ENCODE measurements around the gene UBE2I. TPM values are rescaled to one million over a fixed set of nuclear protein-coding genes. Genes with fewer than 3 reads are reported as not detected.

UBE2I gene
- total and polyA plus RNA-seq, 2 donors from 2014 or later: 62.2 to 97.1 TPM

DNA sequence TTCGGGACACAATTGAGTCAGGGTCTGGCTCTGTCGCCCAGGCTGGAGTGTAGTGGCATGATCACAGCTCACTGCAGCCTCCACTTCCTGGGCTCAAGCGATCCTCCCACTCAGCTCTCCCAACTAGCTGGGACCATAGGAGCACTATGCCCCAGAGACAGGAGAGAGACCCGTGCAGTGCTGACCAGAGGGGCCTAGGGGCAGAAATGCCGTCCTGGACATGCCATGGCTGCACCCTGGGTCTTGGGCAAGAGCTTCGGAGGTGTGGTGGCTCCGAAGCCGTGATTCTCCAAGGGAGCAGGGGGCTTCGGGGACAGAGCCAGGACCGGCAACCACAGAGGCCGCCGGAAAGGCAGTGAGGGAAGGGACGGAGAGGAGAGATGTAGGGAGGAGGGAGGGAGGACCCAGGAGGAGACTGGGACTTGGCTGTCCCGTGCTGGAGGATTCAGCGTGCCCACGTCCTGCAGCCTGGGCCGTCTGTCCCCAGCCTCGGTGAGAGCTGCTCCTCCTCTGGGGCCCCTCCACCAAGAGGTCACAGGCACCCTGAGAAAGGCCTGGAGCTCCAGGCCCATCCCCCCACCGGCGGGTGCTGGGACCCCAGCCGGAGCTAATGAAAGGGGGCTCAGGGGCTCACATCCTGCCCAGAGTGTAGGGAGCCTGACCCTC lies 31.7 kb upstream of the UBE2I start:
- Histone ChIP-seq H3K27ac (ENCODE audit: low read depth in 2 of 2, low read length in 2 of 2) (no peak overlapping the region), H3K36me3 (ENCODE audit: control insufficient read depth in 2 of 3, insufficient read depth in 3 of 3, low read length in 3 of 3) (no peaks in the 10 kb centered on the region), H3K9me3 (ENCODE audit: control insufficient read depth in 2 of 3, insufficient read depth in 1 of 3, low read length in 3 of 3) (no peaks in the 10 kb centered on the region), H3K4me1 (ENCODE audit: control insufficient read depth in 2 of 3, insufficient read depth in 2 of 3, low read depth in 1 of 3, low read length in 3 of 3) (no peaks in the 10 kb centered on the region), H3K9ac (ENCODE audit: low read length in 3 of 3) (no peak overlapping the region), H3K27me3 (ENCODE audit: control insufficient read depth, insufficient read depth, low read length) (no peaks in the 10 kb centered on the region), H3K4me3 (ENCODE audit: low read length in 3 of 3) (no peak overlapping the region)
- DNase-seq: no peak
- TF ChIP-seq, protein P1, sequence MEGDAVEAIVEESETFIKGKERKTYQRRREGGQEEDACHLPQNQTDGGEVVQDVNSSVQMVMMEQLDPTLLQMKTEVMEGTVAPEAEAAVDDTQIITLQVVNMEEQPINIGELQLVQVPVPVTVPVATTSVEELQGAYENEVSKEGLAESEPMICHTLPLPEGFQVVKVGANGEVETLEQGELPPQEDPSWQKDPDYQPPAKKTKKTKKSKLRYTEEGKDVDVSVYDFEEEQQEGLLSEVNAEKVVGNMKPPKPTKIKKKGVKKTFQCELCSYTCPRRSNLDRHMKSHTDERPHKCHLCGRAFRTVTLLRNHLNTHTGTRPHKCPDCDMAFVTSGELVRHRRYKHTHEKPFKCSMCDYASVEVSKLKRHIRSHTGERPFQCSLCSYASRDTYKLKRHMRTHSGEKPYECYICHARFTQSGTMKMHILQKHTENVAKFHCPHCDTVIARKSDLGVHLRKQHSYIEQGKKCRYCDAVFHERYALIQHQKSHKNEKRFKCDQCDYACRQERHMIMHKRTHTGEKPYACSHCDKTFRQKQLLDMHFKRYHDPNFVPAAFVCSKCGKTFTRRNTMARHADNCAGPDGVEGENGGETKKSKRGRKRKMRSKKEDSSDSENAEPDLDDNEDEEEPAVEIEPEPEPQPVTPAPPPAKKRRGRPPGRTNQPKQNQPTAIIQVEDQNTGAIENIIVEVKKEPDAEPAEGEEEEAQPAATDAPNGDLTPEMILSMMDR (IDR thresholded peaks at IDR 0.05; ENCODE audit: borderline replicate concordance, extremely low read depth, insufficient read depth): no peak
- no peak for FAIRE-seq
- intact Hi-C loops (cut with DNase I): no loop called here

GRCh38 chr16:1278477-1278876 lies 31.0 kb upstream of the UBE2I start:
- TF ChIP-seq, protein P1 (IDR thresholded peaks at IDR 0.05; ENCODE audit: borderline replicate concordance, extremely low read depth, insufficient read depth): no peak
- H3K36me3 ChIP-seq (ENCODE audit: control insufficient read depth in 2 of 3, insufficient read depth in 3 of 3, low read length in 3 of 3): no peaks in the 10 kb centered on the region
- no peak overlapping the region for H3K27ac ChIP-seq (ENCODE audit: low read depth in 2 of 2, low read length in 2 of 2)
- peak in 3 of 5 donors; percentile 60 to 75 (median 63) for DNase-seq
- no peaks in the 10 kb centered on the region for H3K9me3 ChIP-seq (ENCODE audit: control insufficient read depth in 2 of 3, insufficient read depth in 1 of 3, low read length in 3 of 3)
- no peak overlapping the region for H3K9ac ChIP-seq (ENCODE audit: low read length in 3 of 3)
- H3K4me3 ChIP-seq (ENCODE audit: low read length in 3 of 3): no peak overlapping the region
- H3K27me3 ChIP-seq (ENCODE audit: control insufficient read depth, insufficient read depth, low read length): no peaks in the 10 kb centered on the region
- FAIRE-seq: no peak
- intact Hi-C loops (cut with DNase I): no loop called here
- H3K4me1 ChIP-seq (ENCODE audit: control insufficient read depth in 2 of 3, insufficient read depth in 2 of 3, low read depth in 1 of 3, low read length in 3 of 3): no peaks in the 10 kb centered on the region

- Histone ChIP-seq H3K4me1 (ENCODE audit: control insufficient read depth in 2 of 3, insufficient read depth in 2 of 3, low read depth in 1 of 3, low read length in 3 of 3) (no peaks in the 10 kb centered on the region), H3K36me3 (ENCODE audit: control insufficient read depth in 2 of 3, insufficient read depth in 3 of 3, low read length in 3 of 3) (no peaks in the 10 kb centered on the region), H3K4me3 (ENCODE audit: low read length in 3 of 3) (no peak overlapping the region), H3K27me3 (ENCODE audit: control insufficient read depth, insufficient read depth, low read length) (no peaks in the 10 kb centered on the region), H3K9ac (ENCODE audit: low read length in 3 of 3) (no peak overlapping the region), H3K9me3 (ENCODE audit: control insufficient read depth in 2 of 3, insufficient read depth in 1 of 3, low read length in 3 of 3) (no peaks in the 10 kb centered on the region), H3K27ac (ENCODE audit: low read depth in 2 of 2, low read length in 2 of 2) (no peak overlapping the region)
- intact Hi-C loops (cut with DNase I): no loop called here
- TF ChIP-seq, protein P1 (IDR thresholded peaks at IDR 0.05; ENCODE audit: borderline replicate concordance, extremely low read depth, insufficient read depth): no peak
- FAIRE-seq (no peak), DNase-seq (no peak)
Measured at GRCh38 chr16:1279081-1279944, 30.1 kb upstream of the UBE2I start.
